HEK293 (cell line): ENCODE measurements around the gene SUMO3.
A peak's percentile ranks its signal among the peaks of the same experiment; 100 is the strongest.

ENCODE experiments used
- CTCF ChIA-PET: fragments of 350-600 bp; formaldehyde crosslinking; extraction: SDS; loops from one replicate; lab custom pipeline; 2021; ENCODE audit warnings: antibody characterized with exemption; lab: Yijun Ruan, JAX
- POLR2A ChIA-PET: fragments of 300-600 bp; formaldehyde crosslinking; extraction: SDS; loops from one replicate; lab custom pipeline; 2020; ENCODE audit warnings: antibody characterized with exemption, inconsistent platforms; lab: Yijun Ruan, JAX
- H3K27ac ChIP-seq: fragments of 200-500 bp; sonication (Bioruptor generic); 2 replicates; pipeline ENCODE4 v1.5.1; 2014; ENCODE audit warnings: low read depth, low read length, control low read depth, inconsistent platforms; ENCODE audit errors: extremely low read depth
- H3K36me3 ChIP-seq, 2 experiments: fragments of 200-500 bp in 1 of 2; sonication (Bioruptor generic) in 1 of 2; 1 replicate in 1 of 2; 2 replicates in 1 of 2; pipeline ENCODE4 v1.5.1; 2014 to 2017; ENCODE audit warnings: inconsistent platforms in 2 of 2, low read length in 2 of 2; ENCODE audit not compliant: control insufficient read depth in 2 of 2, insufficient read depth in 1 of 2
- H3K4me1 ChIP-seq: fragments of 200-500 bp; sonication (Bioruptor generic); 2 replicates; pipeline ENCODE4 v1.5.1; 2014; ENCODE audit warnings: mild to moderate bottlenecking, low read length, inconsistent platforms; ENCODE audit not compliant: control insufficient read depth, insufficient read depth
- H3K4me3 ChIP-seq: 2 replicates; pipeline ENCODE4 v1.5.1; 2011; ENCODE audit warnings: low read depth, mild to moderate bottlenecking, control low read depth, low read length, moderate library complexity
- H3K9me3 ChIP-seq: fragments of 200-500 bp; sonication (Bioruptor generic); 2 replicates; pipeline ENCODE4 v1.5.1; 2014; ENCODE audit warnings: low read depth, low read length, inconsistent platforms; ENCODE audit not compliant: control insufficient read depth, insufficient read depth
- KLF9 ChIP-seq: fragments of 450-650 bp; formaldehyde crosslinking; IDR thresholded peaks from 2 replicates; pipeline ENCODE4 v1.5.1; 2016; ENCODE audit warnings: missing biosample characterization, missing genetic modification characterization, low read depth
- MZF1 ChIP-seq: fragments of 450-650 bp; formaldehyde crosslinking; IDR thresholded peaks from 2 replicates; pipeline ENCODE4 v1.5.1; 2017; ENCODE audit warnings: missing biosample characterization, missing genetic modification characterization, borderline replicate concordance
- PRDM1 ChIP-seq: fragments of 450-650 bp; formaldehyde crosslinking; IDR thresholded peaks from 2 replicates; pipeline ENCODE4; 2016; ENCODE audit warnings: missing biosample characterization, missing genetic modification characterization
- REPIN1 ChIP-seq: fragments of 450-650 bp; formaldehyde crosslinking; IDR thresholded peaks from 2 replicates; pipeline ENCODE4 v1.5.1; 2017; ENCODE audit warnings: missing biosample characterization, missing genetic modification characterization, low read depth
- SCRT2 ChIP-seq: fragments of 450-650 bp; formaldehyde crosslinking; IDR thresholded peaks from 2 replicates; pipeline ENCODE4 v1.5.1; 2016; ENCODE audit warnings: missing biosample characterization, missing genetic modification characterization
- ZBTB17 ChIP-seq: fragments of 450-650 bp; formaldehyde crosslinking; IDR thresholded peaks from 2 replicates; pipeline ENCODE4 v1.5.1; 2016; ENCODE audit warnings: missing biosample characterization, missing genetic modification characterization
- ZNF121 ChIP-seq: fragments of 450-650 bp; formaldehyde crosslinking; IDR thresholded peaks from 2 replicates; pipeline ENCODE4 v1.5.1; 2016; ENCODE audit warnings: missing biosample characterization, missing genetic modification characterization
- ZNF132 ChIP-seq: fragments of 450-650 bp; formaldehyde crosslinking; IDR thresholded peaks from 2 replicates; pipeline ENCODE4 v1.5.1; 2017; ENCODE audit warnings: missing biosample characterization, missing genetic modification characterization, borderline replicate concordance
- ZNF510 ChIP-seq: fragments of 450-650 bp; formaldehyde crosslinking; IDR thresholded peaks from 2 replicates; pipeline ENCODE4 v1.5.1; 2018; ENCODE audit warnings: mild to moderate bottlenecking, missing genetic modification characterization, missing biosample characterization; ENCODE audit not compliant: insufficient replicate concordance
- ZNF529 ChIP-seq: fragments of 450-650 bp; formaldehyde crosslinking; IDR thresholded peaks from 2 replicates; pipeline ENCODE4 v1.5.1; 2017; ENCODE audit warnings: missing genetic modification characterization, missing biosample characterization; ENCODE audit not compliant: insufficient replicate concordance
- ZNF777 ChIP-seq: fragments of 450-650 bp; formaldehyde crosslinking; IDR thresholded peaks from 2 replicates; pipeline ENCODE4 v1.5.1; 2017; ENCODE audit warnings: missing biosample characterization, missing genetic modification characterization, borderline replicate concordance
- TF ChIP-seq, protein P1 (sequence below): fragments of 450-650 bp; formaldehyde crosslinking; IDR thresholded peaks from 2 replicates; pipeline ENCODE4 v1.5.1; 2016; ENCODE audit warnings: missing biosample characterization, missing genetic modification characterization
- TF ChIP-seq, protein P2 (sequence below): fragments of 450-650 bp; formaldehyde crosslinking; IDR thresholded peaks from 2 replicates; pipeline ENCODE4 v1.5.1; 2016; ENCODE audit warnings: missing biosample characterization, missing genetic modification characterization
- TF ChIP-seq, protein P3 (sequence below): fragments of 450-650 bp; formaldehyde crosslinking; IDR thresholded peaks from 2 replicates; pipeline ENCODE4 v1.5.1; 2016; ENCODE audit warnings: missing biosample characterization, missing genetic modification characterization
- TF ChIP-seq, protein P4 (sequence below): fragments of 450-650 bp; formaldehyde crosslinking; IDR thresholded peaks from 2 replicates; pipeline ENCODE4 v1.5.1; 2016; ENCODE audit warnings: missing biosample characterization, missing genetic modification characterization
- TF ChIP-seq, protein P5 (sequence below): fragments of 450-650 bp; formaldehyde crosslinking; IDR thresholded peaks from 2 replicates; pipeline ENCODE4 v1.5.1; 2016; ENCODE audit warnings: missing biosample characterization, missing genetic modification characterization

SUMO3 gene

DNA sequence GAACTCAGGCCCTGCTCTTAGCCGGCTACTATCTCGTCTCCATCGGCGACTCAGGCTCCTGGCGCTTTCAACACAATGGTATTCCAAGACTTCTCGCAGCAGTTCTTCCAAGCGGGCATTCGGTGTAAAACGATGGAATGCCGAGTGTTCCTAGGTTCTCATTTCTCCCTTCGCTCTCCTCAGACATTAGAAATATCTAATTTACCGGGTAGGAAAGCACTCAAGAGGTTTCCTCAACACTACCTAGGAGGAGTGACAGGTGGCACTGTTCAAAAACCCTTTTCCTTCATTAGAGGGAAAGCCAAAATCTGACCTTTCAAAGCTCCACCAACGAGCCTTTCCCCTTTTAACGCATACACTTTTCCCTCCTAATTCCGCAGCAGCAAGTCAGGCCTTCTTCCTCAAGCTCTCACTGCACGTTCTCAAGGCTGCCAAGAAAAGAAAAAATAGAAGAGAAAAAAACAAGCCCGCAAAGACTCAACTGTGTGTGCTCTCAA lies 16.8 kb downstream of the SUMO3 start:
- peak overlapping the region; percentile 82 for H3K4me3 ChIP-seq
- H3K27ac ChIP-seq, result peak overlapping the region; percentile 69; the same call in 1 of the 2 replicates
- ChIA-PET POLR2A (interaction anchor here (0.6 to 2.9 kb wide), 15 partner anchors 8 to 487 kb away, joined by 3 to 22 read pairs (median 5); partner anchors contain the start of genes POFUT2, PTTG1IP and SUMO3), CTCF (interaction anchor here (0.5 to 2.7 kb wide), 18 partner anchors 9 to 362 kb away, joined by 3 to 21 read pairs (median 4); no protein-coding TSS in a partner anchor)
- no peaks in the 10 kb centered on the region for H3K9me3 ChIP-seq
- TF ChIP-seq ZBTB17 (tag by site-specific recombination) (peak; percentile 88), REPIN1 (tag by site-specific recombination) (no peak), ZNF529 (no peak), ZNF510 (tag by site-specific recombination) (no peak), ZNF132 (tag by site-specific recombination) (no peak), SCRT2 (tag by site-specific recombination) (no peak), MZF1 (tag by site-specific recombination) (no peak), KLF9 (tag by site-specific recombination) (no peak), ZNF121 (no peak), PRDM1 (tag by site-specific recombination) (peak; percentile 90), ZNF777 (no peak)
- TF ChIP-seq, protein P1, sequence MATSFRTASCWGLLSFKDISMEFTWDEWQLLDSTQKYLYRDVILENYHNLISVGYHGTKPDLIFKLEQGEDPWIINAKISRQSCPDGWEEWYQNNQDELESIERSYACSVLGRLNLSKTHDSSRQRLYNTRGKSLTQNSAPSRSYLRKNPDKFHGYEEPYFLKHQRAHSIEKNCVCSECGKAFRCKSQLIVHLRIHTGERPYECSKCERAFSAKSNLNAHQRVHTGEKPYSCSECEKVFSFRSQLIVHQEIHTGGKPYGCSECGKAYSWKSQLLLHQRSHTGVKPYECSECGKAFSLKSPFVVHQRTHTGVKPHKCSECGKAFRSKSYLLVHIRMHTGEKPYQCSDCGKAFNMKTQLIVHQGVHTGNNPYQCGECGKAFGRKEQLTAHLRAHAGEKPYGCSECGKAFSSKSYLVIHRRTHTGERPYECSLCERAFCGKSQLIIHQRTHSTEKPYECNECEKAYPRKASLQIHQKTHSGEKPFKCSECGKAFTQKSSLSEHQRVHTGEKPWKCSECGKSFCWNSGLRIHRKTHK (tag by site-specific recombination), result no peak
- TF ChIP-seq, protein P2, sequence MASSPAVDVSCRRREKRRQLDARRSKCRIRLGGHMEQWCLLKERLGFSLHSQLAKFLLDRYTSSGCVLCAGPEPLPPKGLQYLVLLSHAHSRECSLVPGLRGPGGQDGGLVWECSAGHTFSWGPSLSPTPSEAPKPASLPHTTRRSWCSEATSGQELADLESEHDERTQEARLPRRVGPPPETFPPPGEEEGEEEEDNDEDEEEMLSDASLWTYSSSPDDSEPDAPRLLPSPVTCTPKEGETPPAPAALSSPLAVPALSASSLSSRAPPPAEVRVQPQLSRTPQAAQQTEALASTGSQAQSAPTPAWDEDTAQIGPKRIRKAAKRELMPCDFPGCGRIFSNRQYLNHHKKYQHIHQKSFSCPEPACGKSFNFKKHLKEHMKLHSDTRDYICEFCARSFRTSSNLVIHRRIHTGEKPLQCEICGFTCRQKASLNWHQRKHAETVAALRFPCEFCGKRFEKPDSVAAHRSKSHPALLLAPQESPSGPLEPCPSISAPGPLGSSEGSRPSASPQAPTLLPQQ, result 0 out of 2 replicates have a peak, but pooled peaks have one; percentile 64
- TF ChIP-seq, protein P3, sequence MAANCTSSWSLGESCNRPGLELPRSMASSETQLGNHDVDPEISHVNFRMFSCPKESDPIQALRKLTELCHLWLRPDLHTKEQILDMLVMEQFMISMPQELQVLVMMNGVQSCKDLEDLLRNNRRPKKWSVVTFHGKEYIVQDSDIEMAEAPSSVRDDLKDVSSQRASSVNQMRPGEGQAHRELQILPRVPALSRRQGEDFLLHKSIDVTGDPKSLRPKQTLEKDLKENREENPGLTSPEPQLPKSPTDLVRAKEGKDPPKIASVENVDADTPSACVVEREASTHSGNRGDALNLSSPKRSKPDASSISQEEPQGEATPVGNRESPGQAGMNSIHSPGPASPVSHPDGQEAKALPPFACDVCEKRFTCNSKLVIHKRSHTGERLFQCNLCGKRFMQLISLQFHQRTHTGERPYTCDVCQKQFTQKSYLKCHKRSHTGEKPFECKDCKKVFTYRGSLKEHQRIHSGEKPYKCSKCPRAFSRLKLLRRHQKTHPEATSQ (tag by site-specific recombination), result no peak
- TF ChIP-seq, protein P4, sequence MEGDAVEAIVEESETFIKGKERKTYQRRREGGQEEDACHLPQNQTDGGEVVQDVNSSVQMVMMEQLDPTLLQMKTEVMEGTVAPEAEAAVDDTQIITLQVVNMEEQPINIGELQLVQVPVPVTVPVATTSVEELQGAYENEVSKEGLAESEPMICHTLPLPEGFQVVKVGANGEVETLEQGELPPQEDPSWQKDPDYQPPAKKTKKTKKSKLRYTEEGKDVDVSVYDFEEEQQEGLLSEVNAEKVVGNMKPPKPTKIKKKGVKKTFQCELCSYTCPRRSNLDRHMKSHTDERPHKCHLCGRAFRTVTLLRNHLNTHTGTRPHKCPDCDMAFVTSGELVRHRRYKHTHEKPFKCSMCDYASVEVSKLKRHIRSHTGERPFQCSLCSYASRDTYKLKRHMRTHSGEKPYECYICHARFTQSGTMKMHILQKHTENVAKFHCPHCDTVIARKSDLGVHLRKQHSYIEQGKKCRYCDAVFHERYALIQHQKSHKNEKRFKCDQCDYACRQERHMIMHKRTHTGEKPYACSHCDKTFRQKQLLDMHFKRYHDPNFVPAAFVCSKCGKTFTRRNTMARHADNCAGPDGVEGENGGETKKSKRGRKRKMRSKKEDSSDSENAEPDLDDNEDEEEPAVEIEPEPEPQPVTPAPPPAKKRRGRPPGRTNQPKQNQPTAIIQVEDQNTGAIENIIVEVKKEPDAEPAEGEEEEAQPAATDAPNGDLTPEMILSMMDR (tag by site-specific recombination), result peak; percentile 39
- TF ChIP-seq, protein P5, sequence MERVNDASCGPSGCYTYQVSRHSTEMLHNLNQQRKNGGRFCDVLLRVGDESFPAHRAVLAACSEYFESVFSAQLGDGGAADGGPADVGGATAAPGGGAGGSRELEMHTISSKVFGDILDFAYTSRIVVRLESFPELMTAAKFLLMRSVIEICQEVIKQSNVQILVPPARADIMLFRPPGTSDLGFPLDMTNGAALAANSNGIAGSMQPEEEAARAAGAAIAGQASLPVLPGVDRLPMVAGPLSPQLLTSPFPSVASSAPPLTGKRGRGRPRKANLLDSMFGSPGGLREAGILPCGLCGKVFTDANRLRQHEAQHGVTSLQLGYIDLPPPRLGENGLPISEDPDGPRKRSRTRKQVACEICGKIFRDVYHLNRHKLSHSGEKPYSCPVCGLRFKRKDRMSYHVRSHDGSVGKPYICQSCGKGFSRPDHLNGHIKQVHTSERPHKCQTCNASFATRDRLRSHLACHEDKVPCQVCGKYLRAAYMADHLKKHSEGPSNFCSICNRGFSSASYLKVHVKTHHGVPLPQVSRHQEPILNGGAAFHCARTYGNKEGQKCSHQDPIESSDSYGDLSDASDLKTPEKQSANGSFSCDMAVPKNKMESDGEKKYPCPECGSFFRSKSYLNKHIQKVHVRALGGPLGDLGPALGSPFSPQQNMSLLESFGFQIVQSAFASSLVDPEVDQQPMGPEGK (tag by site-specific recombination), result no peak
- H3K36me3 ChIP-seq, result peaks cover 15 to 56% of the 10 kb centered on the region in 2 experiments
- peaks cover 4% of the 10 kb centered on the region; the same call in 1 of the 2 replicates for H3K4me1 ChIP-seq
